Measurements from ENCODE around the gene CFD. TPM values are rescaled to one million over a fixed set of nuclear protein-coding genes. Genes with fewer than 3 reads are reported as not detected.
"Not testable (repeated sequence)": the region's sequence is repeated elsewhere in the genome, so short reads cannot be mapped to it uniquely, and the experiment has no call there.

CFD gene
- total and polyA plus RNA-seq, 2 experiments from 2014 or later: 3.2 to 5.2 TPM

- Histone ChIP-seq H3K27me3 (replicated peaks; ENCODE audit: insufficient read depth) (no peaks in the 10 kb centered on the region), H3K36me3 (ENCODE audit: low read depth) (no peaks in the 10 kb centered on the region), H3K79me2 (ENCODE audit: insufficient read depth) (peaks cover 24% of the 10 kb centered on the region), H3K4me1 (ENCODE audit: insufficient read depth) (no peaks in the 10 kb centered on the region), H3K27ac (no peak overlapping the region), H3K9me3 (ENCODE audit: low read depth) (no peaks in the 10 kb centered on the region), H3K4me2 (ENCODE audit: unreplicated experiment) (no peak overlapping the region), H3K9ac (no peak overlapping the region), H2AFZ (no peak overlapping the region), H3K4me3 (no peak overlapping the region), H4K20me1 (ENCODE audit: insufficient read depth) (no peaks in the 10 kb centered on the region), H3F3A (ENCODE audit: insufficient read depth) (peaks cover 11% of the 10 kb centered on the region), H3K9me2 (ENCODE audit: insufficient read depth) (no peaks in the 10 kb centered on the region)
- 92 to 93% methylated on average over 25 to 26 of the region's 26 CpGs for WGBS, 2 experiments (ENCODE audit: low coverage in 1 of 2, low lambda C conversion rate in 2 of 2, missing lambda C conversion rate in 2 of 2)
- no peak for DNase-seq
- no peak for TF ChIP-seq EZH2phosphoT487 (IDR thresholded peaks at IDR 0.05; ENCODE audit: insufficient read depth, low read depth)
- no peak for TF ChIP-seq EZH2 (IDR thresholded peaks at IDR 0.05; ENCODE audit: insufficient read depth, poor library complexity, severe bottlenecking)
- in situ Hi-C loops (cut with MboI): no loop called here
Observed at GRCh38 chr19:889662-890295, 30.3 kb downstream of the CFD start.

DNA sequence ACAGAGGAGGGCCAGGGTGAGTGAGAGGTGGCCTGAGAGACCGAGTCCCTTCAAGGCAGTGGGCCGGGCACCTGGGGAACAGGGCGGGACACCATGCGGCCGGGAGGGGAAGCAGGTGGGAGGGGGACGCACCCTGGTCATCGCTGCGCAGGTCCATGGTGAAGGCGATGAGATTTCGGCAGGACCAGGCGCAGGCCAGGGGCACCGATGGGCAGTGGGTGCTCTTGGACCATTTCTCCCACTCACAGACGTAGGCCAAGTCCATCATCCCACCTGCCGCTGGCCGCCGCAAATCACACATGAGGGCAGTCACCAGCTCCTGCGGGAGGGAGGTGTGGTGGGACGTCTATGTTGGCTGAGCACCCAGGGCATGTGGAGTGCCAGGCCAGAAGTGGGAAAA, 31.4 kb downstream of the CFD start:
- in situ Hi-C loops (cut with MboI): no loop called here
- Histone ChIP-seq H3K9me3 (ENCODE audit: low read depth) (no peaks in the 10 kb centered on the region), H3K36me3 (ENCODE audit: low read depth) (no peaks in the 10 kb centered on the region), H3K79me2 (ENCODE audit: insufficient read depth) (peaks cover 24% of the 10 kb centered on the region), H3K9ac (no peak overlapping the region), H3K4me3 (no peak overlapping the region), H3K9me2 (ENCODE audit: insufficient read depth) (no peaks in the 10 kb centered on the region), H3K4me2 (ENCODE audit: unreplicated experiment) (no peak overlapping the region), H3K27me3 (replicated peaks; ENCODE audit: insufficient read depth) (no peaks in the 10 kb centered on the region), H3K4me1 (ENCODE audit: insufficient read depth) (no peaks in the 10 kb centered on the region), H2AFZ (no peak overlapping the region), H3F3A (ENCODE audit: insufficient read depth) (peaks cover 11% of the 10 kb centered on the region), H4K20me1 (ENCODE audit: insufficient read depth) (no peaks in the 10 kb centered on the region), H3K27ac (no peak overlapping the region)
- TF ChIP-seq EZH2phosphoT487 (IDR thresholded peaks at IDR 0.05; ENCODE audit: insufficient read depth, low read depth) (no peak), EZH2 (IDR thresholded peaks at IDR 0.05; ENCODE audit: insufficient read depth, poor library complexity, severe bottlenecking) (no peak)
- no peak for DNase-seq
- 89 to 90% methylated on average over 13 to 18 of the region's 18 CpGs for WGBS, 2 experiments (ENCODE audit: low coverage in 1 of 2, low lambda C conversion rate in 2 of 2, missing lambda C conversion rate in 2 of 2)

DNA sequence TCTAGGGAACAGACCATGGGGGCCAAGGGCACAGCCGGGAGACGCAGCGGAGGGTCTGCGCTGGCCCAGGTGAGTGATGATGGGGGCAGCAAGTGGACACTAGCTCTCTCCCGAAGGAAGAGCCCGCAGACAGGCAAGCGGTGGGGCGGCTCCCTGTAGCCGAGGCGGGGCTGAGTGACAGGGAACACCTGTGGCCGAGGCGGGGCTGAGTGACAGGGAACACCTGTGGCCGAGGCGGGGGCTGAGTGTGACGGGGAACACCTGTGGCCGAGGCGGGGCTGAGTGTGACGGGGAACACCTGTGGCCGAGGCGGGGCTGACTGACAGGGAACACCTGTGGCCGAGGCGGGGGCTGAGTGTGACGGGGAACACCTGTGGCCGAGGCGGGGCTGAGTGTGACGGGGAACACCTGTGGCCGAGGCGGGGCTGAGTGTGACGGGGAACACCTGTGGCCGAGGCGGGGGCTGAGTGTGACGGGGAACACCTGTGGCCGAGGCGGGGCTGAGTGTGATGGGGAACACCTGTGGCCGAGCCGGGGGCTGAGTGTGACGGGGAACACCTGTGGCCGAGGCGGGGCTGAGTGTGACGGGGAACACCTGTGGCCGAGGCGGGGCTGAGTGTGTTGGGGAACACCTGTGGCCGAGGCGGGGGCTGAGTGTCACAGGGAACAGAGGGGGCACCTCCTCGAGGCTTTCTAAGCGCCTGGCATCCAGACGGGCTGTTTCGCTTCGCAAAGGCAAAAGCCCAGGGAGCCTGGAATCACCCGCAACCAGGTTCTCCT, 32.1 kb downstream of the CFD start:
- H3K27ac ChIP-seq; in situ Hi-C loops (cut with MboI): not testable (repeated sequence)
- WGBS, 2 experiments (ENCODE audit: low coverage in 1 of 2, low lambda C conversion rate in 2 of 2, missing lambda C conversion rate in 2 of 2): 67 to 95% methylated on average over 10 to 50 of the region's 50 CpGs

GRCh38 chr19:892243-892893, 32.9 kb downstream of the CFD start:
- TF ChIP-seq EZH2 (IDR thresholded peaks at IDR 0.05; ENCODE audit: insufficient read depth, poor library complexity, severe bottlenecking): no peak
- TF ChIP-seq EZH2phosphoT487 (IDR thresholded peaks at IDR 0.05; ENCODE audit: insufficient read depth, low read depth): no peak
- Histone ChIP-seq H3F3A (ENCODE audit: insufficient read depth) (peaks cover 11% of the 10 kb centered on the region), H4K20me1 (ENCODE audit: insufficient read depth) (no peaks in the 10 kb centered on the region), H2AFZ (peak overlapping the region; percentile 47), H3K4me2 (ENCODE audit: unreplicated experiment) (peak overlapping the region; percentile 88), H3K79me2 (ENCODE audit: insufficient read depth) (peaks cover 17% of the 10 kb centered on the region), H3K27me3 (replicated peaks; ENCODE audit: insufficient read depth) (no peaks in the 10 kb centered on the region), H3K36me3 (ENCODE audit: low read depth) (no peaks in the 10 kb centered on the region), H3K4me1 (ENCODE audit: insufficient read depth) (no peaks in the 10 kb centered on the region), H3K9me3 (ENCODE audit: low read depth) (no peaks in the 10 kb centered on the region), H3K4me3 (peak overlapping the region; percentile 94), H3K9ac (peak overlapping the region; percentile 90), H3K9me2 (ENCODE audit: insufficient read depth) (no peaks in the 10 kb centered on the region), H3K27ac (no peak overlapping the region)
- in situ Hi-C loops (cut with MboI): no loop called here
- DNase-seq: peak; percentile 50
- 2 to 5% methylated on average over 10 to 25 of the region's 27 CpGs for WGBS, 2 experiments (ENCODE audit: low coverage in 1 of 2, low lambda C conversion rate in 2 of 2, missing lambda C conversion rate in 2 of 2)

More for the DNA sequence above, 32.1 kb downstream of the CFD start:
- H2AFZ ChIP-seq; H3K9me3 ChIP-seq (ENCODE audit: low read depth); H3K4me1 ChIP-seq (ENCODE audit: insufficient read depth); H3K27me3 ChIP-seq (replicated peaks; ENCODE audit: insufficient read depth); H3K9me2 ChIP-seq (ENCODE audit: insufficient read depth); H3K36me3 ChIP-seq (ENCODE audit: low read depth); H4K20me1 ChIP-seq (ENCODE audit: insufficient read depth); DNase-seq: not testable (repeated sequence)
- H3K9ac ChIP-seq: peak overlapping the region; percentile 90
- peaks cover 11% of the 10 kb centered on the region for H3F3A ChIP-seq (ENCODE audit: insufficient read depth)
- H3K4me3 ChIP-seq: peak overlapping the region; percentile 94
- peaks cover 21% of the 10 kb centered on the region for H3K79me2 ChIP-seq (ENCODE audit: insufficient read depth)
- H3K4me2 ChIP-seq (ENCODE audit: unreplicated experiment): peak overlapping the region; percentile 88

Data from GM23248 (cell line).